ENCODE measurements around the gene DPY19L2.
"Not testable (repeated sequence)": the region's sequence is repeated elsewhere in the genome, so short reads cannot be mapped to it uniquely, and the experiment has no call there.

Gene DPY19L2

DNA sequence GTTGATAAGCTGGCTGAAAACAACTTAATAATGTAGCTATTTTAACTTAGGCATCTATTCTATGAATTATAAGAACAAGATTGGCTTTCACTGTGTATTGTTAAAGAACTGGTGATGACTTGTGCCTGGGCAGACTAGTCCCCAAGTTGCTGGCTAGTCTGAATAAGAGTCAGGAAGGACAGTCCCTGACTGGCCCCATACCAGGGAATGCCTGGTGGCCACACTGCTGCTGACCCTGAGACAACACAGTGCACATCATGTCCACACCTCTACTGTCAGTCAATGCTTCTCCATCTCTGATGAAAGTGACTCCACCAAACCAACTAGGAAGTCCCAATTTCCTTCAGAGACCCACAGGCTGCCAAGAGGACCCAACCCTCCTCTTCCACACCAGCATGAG lies 130.5 kb downstream of the DPY19L2 start:
- not testable (repeated sequence) for DNase-seq (ENCODE audit: low read depth in 2 of 2, low spot score in 1 of 2)

DNA sequence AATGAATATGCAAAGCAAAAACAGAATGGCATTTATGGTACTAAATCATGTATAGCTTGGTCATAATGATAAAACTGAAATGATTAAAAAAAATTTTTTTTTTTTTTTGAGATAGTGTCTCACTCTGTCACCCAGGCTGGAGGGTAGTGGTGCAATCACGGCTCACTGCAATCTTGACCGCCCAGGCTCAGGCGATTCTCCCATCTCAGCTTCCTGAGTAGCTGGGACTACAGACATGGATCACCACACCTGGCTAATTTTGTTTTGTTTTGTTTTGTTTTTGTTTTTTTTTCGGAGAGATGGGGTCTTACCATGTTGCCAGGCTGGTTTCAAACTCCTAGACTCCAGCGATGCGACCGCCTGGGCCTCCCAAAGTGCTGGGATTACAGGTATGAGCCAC lies 138.7 kb downstream of the DPY19L2 start:
- not testable (repeated sequence) for DNase-seq (ENCODE audit: low read depth in 2 of 2, low spot score in 1 of 2)

DNA sequence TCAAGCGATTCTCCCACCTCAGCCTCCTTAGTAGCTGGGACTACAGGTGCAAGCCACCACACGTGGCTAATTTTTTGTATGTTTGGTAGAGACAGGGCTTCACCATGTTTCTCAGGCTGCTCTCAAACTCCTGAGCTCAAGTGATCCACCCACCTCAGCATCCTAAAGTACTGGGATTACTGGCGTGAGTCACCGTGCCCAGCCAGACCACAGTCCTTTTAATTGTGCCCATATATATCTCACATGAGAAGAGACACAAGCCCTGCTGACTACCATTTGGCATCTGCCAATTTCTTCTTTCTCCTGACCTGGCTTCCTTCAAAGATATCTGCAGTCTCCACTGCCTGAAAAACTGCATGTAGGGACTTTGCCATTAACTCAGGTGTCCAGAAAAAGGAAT lies 142.5 kb downstream of the DPY19L2 start:
- DNase-seq (ENCODE audit: low read depth in 2 of 2, low spot score in 1 of 2), result no peak

DNA sequence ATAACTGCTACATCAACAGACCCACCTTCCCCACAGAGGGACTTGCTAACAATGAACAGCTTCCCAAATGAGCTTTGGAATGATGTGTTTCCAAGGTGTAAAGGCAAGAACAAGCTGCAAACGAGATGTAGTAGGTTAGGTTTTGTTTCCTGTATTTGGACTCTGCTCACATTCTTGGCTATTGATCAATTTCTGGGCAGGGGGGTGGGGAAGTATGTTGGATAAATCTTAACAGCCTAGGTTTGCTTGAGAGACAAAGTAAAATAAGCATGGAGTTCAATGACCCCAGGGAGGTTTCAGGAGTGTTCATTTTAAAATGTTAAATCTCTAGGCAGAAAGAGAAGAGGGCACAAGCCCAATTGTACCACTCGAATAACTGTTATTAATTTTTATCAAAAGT lies 146.6 kb downstream of the DPY19L2 start:
- DNase-seq (ENCODE audit: low read depth in 2 of 2, low spot score in 1 of 2), result no peak
